Naive thymus-derived CD4-positive, alpha-beta T cell (primary cell): ENCODE measurements around the gene MKNK1. TPM values are rescaled to one million over a fixed set of nuclear protein-coding genes. Genes with fewer than 3 reads are reported as not detected.
"Not testable (repeated sequence)": the region's sequence is repeated elsewhere in the genome, so short reads cannot be mapped to it uniquely, and the experiment has no call there.

ENCODE experiments used
- ATAC-seq: fragments of 150-1000 bp; cut with Tn5 transposase; 2 replicates; pipeline ENCODE4 v1.10.0; 2021; ENCODE audit warnings: mild to moderate bottlenecking, moderate library complexity
- CTCF ChIA-PET: fragments of 350-600 bp; sonication (Branson Sonifier 250); formaldehyde crosslinking; loops from one replicate; lab custom pipeline; 2021; ENCODE audit warnings: antibody characterized with exemption; lab: Charles Lee
- POLR2A ChIA-PET: fragments of 350-600 bp; sonication (Branson Sonifier 250); formaldehyde crosslinking; loops from one replicate; lab custom pipeline; 2021; ENCODE audit warnings: antibody characterized with exemption, inconsistent platforms; lab: Charles Lee
- DNase-seq, 9 donors: peaks; one replicate each; pipeline versions ENCODE4 v3.0.0 to v3.0.0-alpha.2; 2020 to 2022; ENCODE audit warnings: mixed read lengths in 1 of 9
- H3K27ac ChIP-seq: one replicate; pipeline ENCODE4 v1.7.0; 2013; ENCODE audit warnings: mild to moderate bottlenecking, low read depth, low read length, moderate library complexity
- H3K27me3 ChIP-seq, 2 donors: one replicate each; pipeline ENCODE4 v1.7.0; 2013; ENCODE audit warnings: low read length in 2 of 2, mild to moderate bottlenecking in 2 of 2, moderate library complexity in 2 of 2; ENCODE audit not compliant: control insufficient read depth in 2 of 2, insufficient read depth in 2 of 2
- H3K36me3 ChIP-seq, 3 experiments: 1 replicate in 2 of 3; 2 replicates in 1 of 3; pipeline ENCODE4 v1.7.0; 2013; ENCODE audit warnings: low read length in 3 of 3, mild to moderate bottlenecking in 3 of 3, moderate library complexity in 1 of 3; ENCODE audit not compliant: insufficient read depth in 3 of 3, control insufficient read depth in 2 of 3
- H3K4me1 ChIP-seq, 2 donors: one replicate each; pipeline ENCODE4 v1.7.0; 2013; ENCODE audit warnings: low read length in 2 of 2, mild to moderate bottlenecking in 2 of 2, moderate library complexity in 1 of 2; ENCODE audit not compliant: control insufficient read depth in 2 of 2, insufficient read depth in 2 of 2
- H3K4me3 ChIP-seq: 2 replicates; pipeline ENCODE4 v1.7.0; 2013; ENCODE audit warnings: mild to moderate bottlenecking, low read length
- H3K9me3 ChIP-seq, 3 experiments: 1 replicate in 2 of 3; 2 replicates in 1 of 3; pipeline ENCODE4 v1.7.0; 2013; ENCODE audit warnings: low read length in 3 of 3; ENCODE audit not compliant: control insufficient read depth in 2 of 3
- H3K27ac Mint-ChIP-seq, 9 donors: one replicate each; pipeline ENCODE4 v1.8.0; 2020 to 2022; ENCODE audit warnings: mixed read lengths in 9 of 9, mild to moderate bottlenecking in 8 of 9, moderate library complexity in 5 of 9, inconsistent platforms in 2 of 9
- H3K27me3 Mint-ChIP-seq, 5 donors: one replicate each; pipeline ENCODE4 v1.8.0; 2021 to 2022; ENCODE audit warnings: mixed read lengths in 5 of 5, mild to moderate bottlenecking in 1 of 5
- H3K36me3 Mint-ChIP-seq, 5 donors: one replicate each; pipeline ENCODE4 v1.8.0; 2020 to 2022; ENCODE audit warnings: mixed read lengths in 5 of 5, mild to moderate bottlenecking in 3 of 5, inconsistent platforms in 1 of 5
- H3K4me1 Mint-ChIP-seq, 7 donors: one replicate each; pipeline ENCODE4 v1.8.0; 2020 to 2022; ENCODE audit warnings: mixed read lengths in 7 of 7, mild to moderate bottlenecking in 3 of 7, inconsistent platforms in 1 of 7
- H3K4me3 Mint-ChIP-seq, 10 donors: one replicate each; pipeline ENCODE4 v1.8.0; 2020 to 2022; ENCODE audit warnings: mild to moderate bottlenecking in 10 of 10, mixed read lengths in 10 of 10, moderate library complexity in 6 of 10, inconsistent platforms in 2 of 10
- H3K9me3 Mint-ChIP-seq, 11 donors: one replicate each; pipeline ENCODE4 v1.8.0; 2020 to 2022; ENCODE audit warnings: mixed read lengths in 11 of 11, mild to moderate bottlenecking in 4 of 11, inconsistent platforms in 1 of 11, moderate library complexity in 1 of 11
- intact Hi-C, 2 donors: fragments of 100-400 bp; cut with micrococcal nuclease; formaldehyde crosslinking; loops; one replicate each; pipeline ENCODE4 v1.15.1; 2023
- polyA plus RNA-seq, 2 donors: library from polyadenylated mRNA; unstranded; fragments of 300-500 nt; fragmentation: Illumina TruSeq; gene quantifications; one replicate each; pipeline ENCODE4 v1.2.3, GENCODE V29; 2021
- total RNA-seq, 6 experiments: library from RNA in 5 of 6; stranded (reverse) in 5 of 6; gene quantifications; 1 replicate in 5 of 6; 2 replicates in 1 of 6; pipeline ENCODE4 v1.2.3 and lab custom pipeline; 2021 to 2026

The MKNK1 gene
- total RNA-seq: 10 to 100 TPM; 35.8 to 80.1 (median 54.1) TPM
- polyA plus RNA-seq: 10 to 100 TPM; 21.9 to 23.3 TPM
- 39.8 reads per million, percentile 66 among the genes with 10 or more reads in this experiment for total RNA-seq (lab: John Stamatoyannopoulos, UW)

- CTCF ChIA-PET: interaction anchor here (0.5 to 1.7 kb wide), 7 partner anchors 10 to 128 kb away, joined by 3 to 7 read pairs (median 5); partner anchors contain the start of genes ATPAF1 and MOB3C
- H3K27ac ChIP-seq: peak within 1 kb of the TSS; percentile 75
- H3K36me3 ChIP-seq: peaks cover 0 to 14% (median 0%) of the 10 kb centered on the region in 3 experiments
- H3K9me3 ChIP-seq: no peaks in the 10 kb centered on the region
- Mint-ChIP-seq H3K4me1 (peaks cover 53 to 76% (median 59%) of the 10 kb centered on the region in 7 donors), H3K27me3 (no peaks in the 10 kb centered on the region), H3K4me3 (peak within 1 kb of the TSS; percentile 89 to 99 (median 94)), H3K9me3 (peaks cover 0 to 3% (median 0%) of the 10 kb centered on the region in 11 donors), H3K27ac (peak within 1 kb of the TSS; percentile 81 to 96 (median 93)), H3K36me3 (peaks cover 0 to 41% (median 4%) of the 10 kb centered on the region in 5 donors)
- ATAC-seq: peak; percentile 99
- H3K4me1 ChIP-seq: peaks cover 22 to 38% of the 10 kb centered on the region in 2 donors
- peak; percentile 96 to 99 (median 99) for DNase-seq
- H3K4me3 ChIP-seq: peak within 1 kb of the TSS; percentile 86
- intact Hi-C loops: loop anchor here (1.0 to 10.0 kb wide), 13 partner anchors 9 to 917 kb away; partner anchors contain the start of genes ATPAF1 (in 2 of the 2), EFCAB14 (in 2 of the 2), MOB3C (in 2 of the 2) and RAD54L (in 2 of the 2)
- POLR2A ChIA-PET: interaction anchor here (0.5 to 3.7 kb wide), 15 partner anchors 10 to 706 kb away, joined by 3 to 110 read pairs (median 6); partner anchors contain the start of genes ATPAF1, EFCAB14 and MOB3C
- no peaks in the 10 kb centered on the region for H3K27me3 ChIP-seq
These were observed at the start of gene MKNK1 for GRCh38 chr1:46603858-46604549. MKNK1 (minus strand) TSS chr1:46604268; CDS start chr1:46583327, 20,941 bp downstream.

- peaks cover 15 to 80% (median 70%) of the 10 kb centered on the region in 5 donors for H3K36me3 Mint-ChIP-seq
- CTCF ChIA-PET: no interaction called here
These were observed 49.4 kb upstream of the MKNK1 start for GRCh38 chr1:46653405-46653958.

GRCh38 chr1:46652321-46653100 lies 48.4 kb upstream of the MKNK1 start:
- Mint-ChIP-seq H3K36me3 (peaks cover 16 to 76% (median 68%) of the 10 kb centered on the region in 5 donors), H3K9me3 (peaks cover 0 to 10% (median 3%) of the 10 kb centered on the region in 11 donors), H3K4me1 (peaks cover 0 to 9% (median 0%) of the 10 kb centered on the region in 7 donors), H3K4me3 (no peak overlapping the region), H3K27me3 (no peaks in the 10 kb centered on the region), H3K27ac (no peak overlapping the region)
- ChIA-PET POLR2A (no interaction called here), CTCF (no interaction called here)
- Histone ChIP-seq H3K36me3 (peaks cover 6 to 58% (median 14%) of the 10 kb centered on the region in 3 experiments), H3K27me3 (no peaks in the 10 kb centered on the region), H3K9me3 (no peaks in the 10 kb centered on the region), H3K4me1 (no peaks in the 10 kb centered on the region), H3K27ac (no peak overlapping the region), H3K4me3 (no peak overlapping the region)
- ATAC-seq: no peak
- intact Hi-C loops: no loop called here
- DNase-seq: no peak

More at GRCh38 chr1:46653405-46653958, 49.4 kb upstream of the MKNK1 start:
- Mint-ChIP-seq H3K9me3 (peaks cover 0 to 10% (median 3%) of the 10 kb centered on the region in 11 donors), H3K4me3 (no peak overlapping the region), H3K27me3 (no peaks in the 10 kb centered on the region), H3K4me1 (peaks cover 0 to 15% (median 0%) of the 10 kb centered on the region in 7 donors), H3K27ac (no peak overlapping the region)
- Histone ChIP-seq H3K36me3 (peaks cover 10 to 68% (median 14%) of the 10 kb centered on the region in 3 experiments), H3K9me3 (no peaks in the 10 kb centered on the region), H3K4me3 (no peak overlapping the region), H3K4me1 (no peaks in the 10 kb centered on the region), H3K27ac (no peak overlapping the region), H3K27me3 (no peaks in the 10 kb centered on the region)
- intact Hi-C loops: no loop called here
- no peak for DNase-seq
- ATAC-seq: no peak
- POLR2A ChIA-PET: no interaction called here

GRCh38 chr1:46651152-46651551 lies 47.1 kb upstream of the MKNK1 start:
- intact Hi-C loops, H3K4me3 Mint-ChIP-seq, POLR2A ChIA-PET, H3K9me3 Mint-ChIP-seq, ATAC-seq, H3K9me3 ChIP-seq, H3K4me1 Mint-ChIP-seq, DNase-seq, H3K4me1 ChIP-seq, H3K27ac ChIP-seq, H3K27me3 Mint-ChIP-seq, H3K4me3 ChIP-seq, H3K27ac Mint-ChIP-seq, H3K27me3 ChIP-seq, CTCF ChIA-PET: not testable (repeated sequence)
- H3K36me3 Mint-ChIP-seq: peaks cover 25 to 75% (median 69%) of the 10 kb centered on the region in 5 donors
- peaks cover 4 to 52% (median 14%) of the 10 kb centered on the region in 3 experiments for H3K36me3 ChIP-seq

- peaks cover 4 to 45% (median 12%) of the 10 kb centered on the region in 3 experiments for H3K36me3 ChIP-seq
- Mint-ChIP-seq H3K27ac (no peak overlapping the region), H3K36me3 (peaks cover 18 to 69% (median 62%) of the 10 kb centered on the region in 5 donors), H3K4me3 (no peak overlapping the region), H3K9me3 (peaks cover 0 to 10% (median 3%) of the 10 kb centered on the region in 11 donors), H3K27me3 (no peaks in the 10 kb centered on the region), H3K4me1 (peaks cover 0 to 9% (median 0%) of the 10 kb centered on the region in 7 donors)
- H3K27me3 ChIP-seq: no peaks in the 10 kb centered on the region
- DNase-seq (no peak), ATAC-seq (no peak)
- H3K4me1 ChIP-seq: no peaks in the 10 kb centered on the region
- H3K9me3 ChIP-seq: no peaks in the 10 kb centered on the region
- ChIA-PET CTCF (no interaction called here), POLR2A (no interaction called here)
- no peak overlapping the region for H3K4me3 ChIP-seq
- intact Hi-C loops: no loop called here
- no peak overlapping the region for H3K27ac ChIP-seq
These were observed 46.4 kb upstream of the MKNK1 start for GRCh38 chr1:46650491-46650890.

- Mint-ChIP-seq H3K27ac (no peak overlapping the region), H3K4me3 (no peak overlapping the region), H3K27me3 (no peaks in the 10 kb centered on the region), H3K36me3 (peaks cover 19 to 61% (median 55%) of the 10 kb centered on the region in 5 donors), H3K4me1 (peaks cover 0 to 9% (median 0%) of the 10 kb centered on the region in 7 donors), H3K9me3 (peaks cover 0 to 6% (median 3%) of the 10 kb centered on the region in 11 donors)
- H3K27me3 ChIP-seq: no peaks in the 10 kb centered on the region
- no peak overlapping the region for H3K4me3 ChIP-seq
- no peaks in the 10 kb centered on the region for H3K9me3 ChIP-seq
- ChIA-PET POLR2A (interaction anchor here (0.7 kb wide), 1 partner anchor 34 kb away, joined by 3 read pairs; the partner anchor contains the start of gene MOB3C), CTCF (no interaction called here)
- no peaks in the 10 kb centered on the region for H3K4me1 ChIP-seq
- H3K36me3 ChIP-seq: peaks cover 4 to 38% (median 7%) of the 10 kb centered on the region in 3 experiments
- ATAC-seq (no peak), DNase-seq (no peak)
- intact Hi-C loops: no loop called here
- no peak overlapping the region for H3K27ac ChIP-seq
These were observed 45.7 kb upstream of the MKNK1 start for GRCh38 chr1:46649764-46650163.
